OCI-M2 (cell line): Measurements from ENCODE around the gene CRYBB3.
"Not testable (repeated sequence)": the region's sequence is repeated elsewhere in the genome, so short reads cannot be mapped to it uniquely, and the experiment has no call there.

Experiments used
- DNase-seq: peaks from one replicate; lab custom pipeline; 2025; ENCODE audit not compliant: unreplicated experiment; lab: John Stamatoyannopoulos, UW

CRYBB3 gene

GRCh38 chr22:25174888-25175411 is 24.7 kb upstream of the CRYBB3 start:
- no peak for DNase-seq

DNA sequence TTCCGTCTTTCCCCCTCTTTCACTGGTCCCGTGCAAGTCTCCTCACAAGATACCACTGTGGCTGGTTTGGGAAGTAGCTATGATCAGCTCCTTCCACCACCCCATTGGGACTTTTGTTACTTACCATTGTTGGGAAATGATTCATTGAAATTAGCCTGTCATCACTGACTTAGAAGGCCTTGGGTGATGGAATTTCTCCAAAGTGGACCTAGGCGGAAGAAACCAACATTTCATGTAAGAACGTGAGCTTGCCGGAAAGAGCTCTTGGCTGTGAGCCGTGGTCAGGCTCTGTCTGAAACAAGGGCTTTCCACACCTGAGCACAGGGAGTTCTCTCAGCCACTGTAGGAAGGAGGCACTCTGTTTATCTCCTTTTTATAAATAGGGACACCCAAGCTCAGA is 23.5 kb upstream of the CRYBB3 start:
- DNase-seq: no peak

- DNase-seq: no peak
Observed at GRCh38 chr22:25176799-25177198, 22.9 kb upstream of the CRYBB3 start.

DNA sequence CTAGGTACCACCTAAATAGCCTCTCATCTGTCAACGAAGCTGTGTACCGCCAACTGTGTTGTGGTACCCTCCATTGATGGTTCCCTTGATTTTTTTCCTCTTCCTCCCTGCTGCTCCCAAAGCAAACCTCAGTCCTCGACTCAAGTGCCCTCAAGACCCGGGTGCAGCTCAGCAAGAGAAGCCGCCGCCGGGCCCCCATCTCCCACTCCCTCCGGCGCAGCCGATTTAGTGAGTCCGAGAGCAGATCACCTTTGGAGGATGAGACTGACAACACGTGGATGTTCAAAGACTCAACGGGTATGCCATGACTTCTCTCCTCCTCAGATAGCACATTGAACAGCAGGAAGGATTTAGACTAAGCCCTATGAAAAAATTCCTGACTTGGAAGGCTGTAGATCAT is 22.4 kb upstream of the CRYBB3 start:
- no peak for DNase-seq

DNA sequence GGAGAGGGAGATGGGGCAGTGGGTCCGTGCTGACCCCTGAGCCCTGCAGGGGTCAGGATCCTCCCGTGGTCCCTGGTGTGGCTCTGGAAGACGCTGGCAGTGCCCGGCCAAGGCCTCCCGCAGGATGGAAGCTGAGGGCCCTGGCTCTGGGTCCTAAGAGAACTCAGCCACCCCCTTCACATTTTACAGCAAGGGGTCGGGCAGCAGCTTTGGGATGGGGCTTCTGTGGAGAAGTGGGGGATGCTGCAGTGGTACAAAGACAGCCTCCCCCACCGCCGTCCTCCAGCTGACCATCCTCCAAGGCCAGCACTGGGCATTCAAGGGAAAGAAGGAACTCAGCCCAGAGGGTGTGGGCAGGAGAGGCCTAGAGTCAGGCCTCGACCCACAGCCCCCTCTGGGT is 21.8 kb upstream of the CRYBB3 start:
- DNase-seq: no peak

- not testable (repeated sequence) for DNase-seq
Observed at GRCh38 chr22:25178348-25178747, 21.3 kb upstream of the CRYBB3 start.

- not testable (repeated sequence) for DNase-seq
Observed at GRCh38 chr22:25178869-25179631, 20.6 kb upstream of the CRYBB3 start.

GRCh38 chr22:25182131-25183110 is 17.2 kb upstream of the CRYBB3 start:
- no peak for DNase-seq

- DNase-seq: no peak
Observed at GRCh38 chr22:25183949-25184619, 15.6 kb upstream of the CRYBB3 start.

- DNase-seq: no peak
Observed at GRCh38 chr22:25186140-25186539, 13.5 kb upstream of the CRYBB3 start.

- no peak for DNase-seq
Observed at GRCh38 chr22:25187469-25187868, 12.2 kb upstream of the CRYBB3 start.

DNA sequence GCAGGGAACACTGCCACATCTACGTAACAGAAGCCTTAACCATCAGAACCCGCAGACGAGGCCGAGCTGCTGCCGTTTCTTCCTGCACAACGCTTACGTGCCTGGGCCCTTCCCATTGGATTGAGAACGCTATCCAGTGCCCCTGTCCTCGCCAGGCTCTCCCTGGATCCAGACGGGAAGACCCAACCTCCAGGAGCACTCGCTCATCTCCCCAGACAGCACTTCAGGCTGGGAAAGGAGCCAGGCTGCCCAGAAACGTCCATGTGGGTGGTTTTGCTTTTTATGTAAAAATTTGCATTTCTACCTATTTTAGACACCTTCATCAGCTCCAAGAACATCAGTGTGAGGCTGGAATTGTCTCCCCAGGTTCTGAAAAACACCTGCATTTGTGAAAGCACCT is 7.3 kb upstream of the CRYBB3 start:
- no peak for DNase-seq

- no peak for DNase-seq
Observed at GRCh38 chr22:25193130-25193529, 6.5 kb upstream of the CRYBB3 start.

GRCh38 chr22:25193548-25193947 is 6.1 kb upstream of the CRYBB3 start:
- DNase-seq: no peak

GRCh38 chr22:25196326-25196725 is 3.3 kb upstream of the CRYBB3 start:
- no peak for DNase-seq

GRCh38 chr22:25197340-25197739 is 2.3 kb upstream of the CRYBB3 start:
- no peak for DNase-seq

DNA sequence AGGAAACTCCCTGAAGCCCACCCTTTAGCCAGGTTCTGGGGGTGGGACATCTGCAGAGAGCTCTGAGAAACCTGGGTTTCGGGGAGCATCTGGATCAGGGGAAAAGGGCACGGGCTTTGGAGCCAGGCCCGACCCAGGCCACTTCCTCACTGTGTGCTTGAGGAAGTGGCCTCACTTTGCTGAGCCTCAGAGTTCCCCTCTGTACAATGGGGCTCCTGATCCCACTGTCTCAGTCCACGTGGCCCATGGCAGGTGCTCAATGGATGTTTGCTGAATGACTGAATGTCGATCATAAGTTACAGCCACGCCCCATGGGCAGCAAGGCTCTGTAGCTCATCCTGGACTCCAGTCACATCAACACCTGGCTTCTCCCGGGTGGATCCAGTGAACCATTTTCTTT is 1.3 kb downstream of the CRYBB3 start:
- DNase-seq: no peak

DNA sequence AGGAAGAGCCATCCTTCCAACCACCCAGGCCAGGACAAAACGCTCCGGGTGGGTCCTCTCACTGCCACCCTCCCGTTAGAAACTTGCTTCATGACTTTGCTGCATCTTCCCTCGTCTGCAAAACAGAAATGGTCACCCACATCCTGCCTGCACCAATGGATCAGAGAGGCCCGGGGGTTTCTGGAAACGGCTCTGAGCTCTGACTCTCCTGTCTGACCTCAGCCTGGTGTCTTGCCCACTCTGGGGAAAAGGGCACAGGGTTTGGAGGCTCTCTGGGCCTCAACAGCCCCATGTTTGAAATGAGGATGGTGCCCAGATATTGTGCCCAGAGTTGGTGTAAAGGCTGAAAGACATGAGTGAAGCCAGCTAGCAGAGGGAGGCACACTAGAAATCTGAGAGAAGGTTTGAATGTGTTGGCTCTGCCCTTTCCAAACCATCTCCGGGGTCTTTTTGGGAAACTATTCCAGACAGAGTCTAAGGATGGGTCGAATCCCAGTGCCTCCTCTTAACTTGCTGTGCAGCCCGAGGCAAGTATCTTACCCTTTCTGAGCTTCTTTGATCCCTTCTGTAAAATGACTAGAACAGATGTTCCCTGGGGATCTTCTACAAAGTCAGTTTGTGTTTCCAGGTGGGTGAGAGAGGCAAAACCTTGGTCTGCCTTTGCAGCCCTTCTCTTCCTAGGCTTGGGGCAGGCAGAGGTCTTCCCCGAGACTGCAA is 2.1 kb downstream of the CRYBB3 start:
- DNase-seq: no peak

DNA sequence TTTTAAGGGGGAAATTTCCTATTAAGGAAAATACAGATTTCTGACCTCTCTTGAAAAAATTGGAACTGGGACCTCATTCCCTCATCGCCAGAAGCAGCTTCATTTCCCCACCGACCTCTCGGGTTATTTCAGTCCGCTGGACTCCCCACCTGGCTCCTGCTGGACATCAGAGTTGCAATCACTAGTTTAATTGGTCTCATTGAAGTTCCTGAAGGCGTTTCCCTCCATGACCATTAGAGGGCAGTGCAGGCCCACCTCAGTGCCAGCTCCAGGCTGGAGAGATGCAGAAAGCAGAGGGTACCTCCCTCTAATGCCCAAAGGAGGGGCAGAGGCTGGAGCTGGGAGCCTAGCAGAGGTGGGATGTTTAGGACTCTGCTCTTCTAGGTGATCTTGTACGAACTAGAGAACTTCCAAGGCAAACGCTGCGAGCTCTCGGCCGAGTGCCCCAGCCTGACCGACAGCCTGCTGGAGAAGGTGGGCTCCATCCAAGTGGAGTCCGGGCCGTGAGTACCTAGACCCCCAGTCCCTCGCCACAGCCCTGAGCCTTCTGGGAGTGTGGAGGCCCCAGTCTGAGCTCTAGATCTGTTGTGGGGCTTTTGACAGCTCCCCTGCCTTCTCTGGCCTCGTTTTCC is 2.7 kb downstream of the CRYBB3 start:
- no peak for DNase-seq

DNA sequence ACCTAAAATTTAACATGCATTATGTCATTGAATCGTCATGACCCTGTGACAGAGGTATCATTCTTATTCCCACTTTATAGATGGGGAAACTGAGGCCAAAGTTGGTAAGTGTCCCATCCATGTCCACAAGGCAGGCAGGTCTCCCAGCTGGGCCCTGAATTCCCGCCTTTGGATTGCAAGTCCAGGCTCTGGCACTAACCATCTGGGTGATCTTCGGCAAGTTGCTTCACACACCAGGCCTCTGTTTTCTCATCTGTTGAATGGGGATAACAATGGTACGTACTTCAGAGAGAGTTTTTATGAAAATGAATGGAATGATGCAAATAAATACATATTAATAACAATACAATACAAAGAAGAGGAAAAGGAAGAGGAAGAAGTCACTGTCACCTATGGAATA is 3.4 kb downstream of the CRYBB3 start:
- no peak for DNase-seq
